HG03064 (cell line): ENCODE data around the gene ART3.
A peak's percentile ranks its signal among the peaks of the same experiment; 100 is the strongest.

Experiments used
- ATAC-seq: cut with Tn5 transposase; IDR thresholded peaks from one replicate; pipeline ENCODE4 v1.9.1; 2021; ENCODE audit warnings: low read depth; ENCODE audit not compliant: unreplicated experiment

ART3 gene

DNA sequence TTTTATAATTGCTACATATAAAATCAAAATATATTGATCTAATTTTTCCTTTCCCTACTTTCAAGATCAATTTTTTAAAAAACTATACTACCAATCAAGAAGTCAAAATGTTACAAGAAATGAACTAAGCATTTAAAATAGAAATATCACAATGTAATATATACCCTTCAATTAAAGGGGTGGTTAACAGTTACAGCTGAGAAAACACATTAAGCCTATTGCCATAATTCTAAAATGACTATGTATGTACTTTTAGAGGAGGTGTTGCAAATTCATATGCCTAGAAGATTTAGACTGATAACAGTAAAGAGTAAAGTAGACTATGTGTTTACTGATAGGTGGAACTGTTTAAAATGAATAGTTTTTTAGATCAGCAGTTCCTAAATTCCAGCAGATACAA lies 70.0 kb downstream of the ART3 start:
- ATAC-seq, result no peak

DNA sequence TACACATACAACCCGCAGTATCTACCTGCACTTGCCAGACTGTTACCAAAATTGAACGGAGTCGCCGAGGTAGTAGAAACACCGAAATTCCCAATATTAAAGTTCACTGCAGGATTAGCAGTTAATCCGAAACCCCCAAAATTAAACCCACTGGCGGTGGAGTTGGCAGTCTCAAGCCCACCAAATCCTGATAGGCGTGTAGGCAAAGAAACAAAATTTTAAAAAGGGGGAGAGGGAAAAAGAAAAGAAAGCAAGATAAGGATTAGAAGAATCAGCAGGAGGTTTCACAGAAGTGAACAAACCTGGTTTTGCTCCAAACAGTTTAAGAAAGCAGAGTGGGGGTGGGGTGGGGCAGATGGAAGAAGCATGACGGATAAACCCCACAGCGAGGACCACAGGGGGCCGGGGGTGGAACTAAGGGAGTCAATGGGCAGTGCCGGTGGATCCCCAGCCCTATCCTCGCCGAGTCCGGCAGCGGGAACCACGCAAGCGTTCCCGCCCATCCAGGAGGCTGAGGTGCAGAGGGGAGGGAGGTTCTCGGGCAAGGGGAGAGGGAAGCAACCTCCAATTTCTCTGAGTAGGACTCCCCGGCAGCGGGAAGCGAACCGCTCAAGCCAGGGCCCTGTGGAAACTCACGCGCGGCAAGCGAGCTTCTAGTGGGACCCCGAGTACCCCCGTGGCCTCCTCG lies 73.1 kb downstream of the ART3 start:
- ATAC-seq, result peak; percentile 28

DNA sequence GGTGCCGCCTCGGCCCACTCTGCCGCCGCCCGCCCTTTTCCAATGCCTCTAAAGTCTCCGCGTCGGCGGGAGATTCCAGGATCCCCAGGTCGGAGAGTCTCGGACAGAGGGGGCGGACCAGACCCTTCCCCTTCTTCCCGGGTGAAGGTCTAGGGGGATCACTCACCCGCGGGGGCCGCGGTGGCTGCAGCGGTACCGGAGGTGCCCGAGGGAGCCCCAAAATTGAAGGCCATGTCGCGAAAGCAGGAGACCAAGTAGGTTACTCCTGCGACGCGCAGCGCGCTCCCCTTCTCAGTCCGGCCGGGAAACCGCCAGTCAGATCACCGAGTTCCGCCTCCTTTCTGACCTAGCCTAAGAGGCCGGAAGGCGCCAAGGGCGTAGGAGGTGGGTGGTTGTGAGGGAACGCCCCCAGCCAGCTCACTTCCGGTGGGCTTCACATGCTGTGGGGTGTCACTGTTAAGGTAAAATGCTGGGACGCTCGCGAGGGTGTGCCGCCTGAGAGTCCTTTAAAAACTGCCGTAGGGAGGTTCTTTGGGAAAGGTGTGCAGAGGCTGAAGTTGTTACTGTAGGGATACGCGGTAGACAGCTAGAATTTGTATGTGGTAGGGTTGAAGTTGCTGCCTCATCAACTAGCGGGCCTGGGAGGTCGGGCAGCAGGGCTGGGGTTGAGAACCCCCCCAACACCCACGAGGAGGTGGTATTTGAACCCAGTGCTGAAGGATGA lies 73.8 kb downstream of the ART3 start, which contains the start of gene NUP54:
NUP54 (minus strand) TSS at position 256 of the 724 bp plus-strand sequence; CDS start at position 233, 23 bp downstream.
- peak; percentile 99 for ATAC-seq

DNA sequence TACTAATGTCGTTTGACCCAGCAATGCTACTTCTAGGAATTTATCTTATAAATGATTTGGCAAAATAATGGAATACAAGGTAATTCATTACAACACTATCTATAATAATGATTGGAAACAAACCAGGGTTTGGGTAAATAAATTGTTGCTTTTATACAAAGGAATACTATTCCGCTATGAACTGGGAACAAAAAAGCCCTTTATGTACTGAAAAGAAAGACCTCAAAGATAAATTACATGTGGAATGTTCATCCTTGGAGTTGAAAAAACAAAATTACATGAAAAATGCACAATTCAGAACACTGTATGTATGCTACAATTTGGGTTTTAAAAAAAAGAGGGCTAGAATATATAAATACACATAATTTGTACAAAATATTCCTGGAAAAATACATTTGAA lies 78.8 kb downstream of the ART3 start:
- no peak for ATAC-seq

DNA sequence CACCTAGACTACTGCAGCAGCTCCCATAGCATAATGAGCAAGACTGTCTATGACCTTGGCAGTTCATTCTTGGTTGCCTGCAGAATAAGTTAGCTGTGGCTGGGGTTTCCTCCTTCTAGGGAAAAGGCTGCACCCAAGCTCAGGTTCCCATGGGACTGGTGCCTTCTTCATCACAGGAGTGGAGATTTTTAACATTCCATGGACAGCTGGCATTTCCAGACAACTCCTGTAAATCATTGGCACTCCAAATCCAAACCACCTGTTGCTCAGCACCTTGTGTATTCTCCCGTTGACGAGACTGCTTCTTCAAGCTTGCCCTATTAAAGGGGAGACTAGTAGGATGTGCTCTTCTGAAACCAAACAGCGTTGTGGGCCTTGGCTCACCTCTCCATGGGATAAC lies 81.5 kb downstream of the ART3 start:
- no peak for ATAC-seq

DNA sequence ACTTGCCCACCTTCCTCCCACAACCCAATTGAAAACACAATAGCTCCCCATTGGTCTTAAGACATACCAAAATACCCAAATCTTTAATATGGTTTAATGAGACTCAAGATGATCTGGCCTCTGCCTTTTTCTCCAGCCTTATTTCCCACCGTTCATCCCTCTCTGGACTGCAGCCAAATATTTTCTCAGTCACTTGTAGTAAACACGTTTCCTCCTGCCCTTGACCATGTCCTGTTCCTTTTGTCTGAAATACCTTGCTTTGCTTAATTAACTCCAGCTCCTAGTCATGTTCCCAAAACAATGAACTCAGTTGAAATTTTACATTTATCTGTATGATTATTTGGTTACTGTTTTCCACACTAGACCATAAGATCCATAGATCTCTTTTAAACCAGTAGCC lies 82.1 kb downstream of the ART3 start:
- no peak for ATAC-seq

DNA sequence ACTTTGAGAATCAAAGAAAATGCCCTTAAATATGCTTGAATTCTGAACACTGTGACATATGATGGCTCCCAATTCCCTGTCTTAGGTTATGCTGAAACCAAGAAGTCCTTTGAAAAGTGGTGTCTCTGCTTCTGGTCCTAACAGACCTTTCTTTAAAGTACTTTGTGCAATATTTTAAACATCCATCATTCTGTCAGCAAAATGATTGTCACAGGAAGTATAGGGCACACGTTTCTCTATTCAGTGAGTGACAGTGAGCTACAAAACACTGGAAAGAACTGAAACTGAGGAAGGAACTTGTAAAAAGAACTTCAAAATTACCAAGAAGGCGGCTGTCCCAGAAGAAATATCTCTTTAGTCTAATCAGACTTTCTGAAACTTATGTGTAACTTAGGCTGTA lies 85.8 kb downstream of the ART3 start:
- ATAC-seq, result no peak
